Endothelial cell of umbilical vein (primary cell): ENCODE data around the gene ANKS1A. TPM values are rescaled to one million over a fixed set of nuclear protein-coding genes. Genes with fewer than 3 reads are reported as not detected.

Experiments used
- BruUV-seq: library from RNA; stranded (reverse); fragments of 400-500 nt; replicated peaks from 2 replicates; lab custom pipeline; 2021; lab: Mats Ljungman, UMichigan
- CTCF ChIA-PET: fragments of 300-600, 350-600 bp; sonication (Branson Sonifier 250); formaldehyde crosslinking; loops from one replicate; lab custom pipeline; 2021; ENCODE audit warnings: antibody characterized with exemption, inconsistent platforms; lab: Charles Lee
- POLR2A ChIA-PET: fragments of 300-600, 350-600 bp; sonication (Branson Sonifier 250); formaldehyde crosslinking; loops from one replicate; lab custom pipeline; 2021; ENCODE audit warnings: antibody characterized with exemption, inconsistent platforms; lab: Charles Lee
- DNase-seq: peaks from one replicate; pipeline ENCODE4 v3.0.0-alpha.2; 2011; ENCODE audit warnings: low read depth, low spot score
- FAIRE-seq: peaks from 2 replicates; lab custom pipeline; 2011; peaks lifted over from hg19 to GRCh38; lab: Jason Lieb, UNC
- H2AFZ ChIP-seq: 2 replicates; pipeline ENCODE4 v1.6.0; 2012; ENCODE audit warnings: low read depth, low read length, control low read depth, inconsistent platforms
- H3K27ac ChIP-seq: 2 replicates; pipeline ENCODE4 v1.5.1; 2011; ENCODE audit warnings: low read depth, mild to moderate bottlenecking, control low read depth, low read length, moderate library complexity; ENCODE audit not compliant: insufficient read depth
- H3K27me3 ChIP-seq, 2 experiments: 2 replicates each; pipeline versions ENCODE4 v1.6.0 to v1.6.1; 2011; ENCODE audit warnings: low read length in 2 of 2, mixed read lengths in 1 of 2; ENCODE audit not compliant: control insufficient read depth in 2 of 2, insufficient read depth in 2 of 2
- H3K36me3 ChIP-seq, 2 experiments: 2 replicates in 1 of 2; 3 replicates in 1 of 2; pipeline ENCODE4 v1.5.1; 2011; ENCODE audit warnings: low read length in 2 of 2, mild to moderate bottlenecking in 1 of 2, moderate library complexity in 1 of 2; ENCODE audit not compliant: control insufficient read depth in 2 of 2, insufficient read depth in 2 of 2; ENCODE audit errors: extremely low read depth in 1 of 2
- H3K4me1 ChIP-seq: 3 replicates; pipeline ENCODE4 v1.5.1; 2011; ENCODE audit warnings: mild to moderate bottlenecking, low read length; ENCODE audit not compliant: control insufficient read depth, insufficient read depth; ENCODE audit errors: extremely low read depth
- H3K4me2 ChIP-seq: 2 replicates; pipeline ENCODE4 v1.6.1; 2011; ENCODE audit warnings: low read length, control low read depth, mixed read lengths; ENCODE audit not compliant: insufficient read depth
- H3K4me3 ChIP-seq, 3 experiments: fragments of 200-600 bp in 1 of 3; sonication (generic), shearing (Covaris generic) in 1 of 3; replicated peaks in 1 of 3; 2 replicates each; pipeline ENCODE4 v1.5.1; 2011 to 2016; ENCODE audit warnings: control low read depth in 3 of 3, low read length in 3 of 3, mild to moderate bottlenecking in 2 of 3, inconsistent platforms in 1 of 3, low read depth in 1 of 3, moderate library complexity in 1 of 3; ENCODE audit not compliant: insufficient read depth in 1 of 3
- H3K79me2 ChIP-seq: 2 replicates; pipeline ENCODE4 v1.6.0; 2012; ENCODE audit warnings: low read length, inconsistent platforms; ENCODE audit not compliant: control insufficient read depth, insufficient read depth
- H3K9ac ChIP-seq: replicated peaks from 2 replicates; pipeline ENCODE3; 2011; ENCODE audit warnings: low read length, control low read depth; ENCODE audit not compliant: insufficient read depth; ENCODE audit errors: extremely low read depth
- H3K9me1 ChIP-seq: replicated peaks from 3 replicates; pipeline ENCODE4 v1.6.0; 2011; ENCODE audit warnings: mild to moderate bottlenecking, low read length; ENCODE audit not compliant: control insufficient read depth, insufficient read depth; ENCODE audit errors: extremely low read depth
- H3K9me3 ChIP-seq: replicated peaks from 2 replicates; pipeline ENCODE4 v1.5.1; 2012; ENCODE audit warnings: low read length, inconsistent platforms; ENCODE audit not compliant: control insufficient read depth, insufficient read depth
- H4K20me1 ChIP-seq: replicated peaks from 2 replicates; pipeline ENCODE3; 2011; ENCODE audit warnings: mild to moderate bottlenecking, low read length; ENCODE audit not compliant: control insufficient read depth, insufficient read depth; ENCODE audit errors: extremely low read depth
- EZH2 ChIP-seq: IDR thresholded peaks from 2 replicates; pipeline ENCODE4 v1.6.1; 2012; ENCODE audit warnings: borderline replicate concordance, low read depth, mild to moderate bottlenecking, moderate library complexity, low read length, inconsistent platforms; ENCODE audit not compliant: severe bottlenecking
- JUN ChIP-seq: IDR thresholded peaks from 2 replicates; pipeline ENCODE4 v1.6.1; 2011; ENCODE audit warnings: borderline replicate concordance, low read depth; ENCODE audit not compliant: insufficient read length, insufficient read depth
- POLR2AphosphoS5 ChIP-seq: IDR thresholded peaks from 2 replicates; pipeline ENCODE4 v1.6.1; 2012; ENCODE audit warnings: low read depth, mild to moderate bottlenecking, control low read depth, low read length, moderate library complexity; ENCODE audit not compliant: insufficient read depth
- dilution Hi-C: fragments of 300-500 bp; cut with MboI; formaldehyde crosslinking; loops from one replicate; pipeline ENCODE4 v1.15.0; 2019; ENCODE audit warnings: low sequenced_read_pairs; ENCODE audit not compliant: extremely low pct_ligation_motif_present
- intact Hi-C: fragments of 100-400 bp; cut with micrococcal nuclease; formaldehyde crosslinking; loops from one replicate; pipeline ENCODE4 v1.10.0; 2022
- polyA plus RNA-seq, 4 experiments: library from polyadenylated mRNA; depleted of rRNA in 3 of 4; stranded (reverse) in 3 of 4; unstranded in 1 of 4; fragments of >200 nt; gene quantifications; 2 replicates each; pipeline versions ENCODE4 v1.2.1 to v1.2.3, GENCODE V29; 2011 to 2012; ENCODE audit warnings: missing spikeins in 1 of 4
- total RNA-seq: library from RNA; stranded (reverse); gene quantifications from 2 replicates; pipeline ENCODE4 v1.2.3, GENCODE V29; 2021

The ANKS1A gene
- total and polyA plus RNA-seq, 2 donors (not counting 3 experiments of a cell fraction or from before 2014, with no cell fraction given) = 8.9 to 26.1 TPM

DNA sequence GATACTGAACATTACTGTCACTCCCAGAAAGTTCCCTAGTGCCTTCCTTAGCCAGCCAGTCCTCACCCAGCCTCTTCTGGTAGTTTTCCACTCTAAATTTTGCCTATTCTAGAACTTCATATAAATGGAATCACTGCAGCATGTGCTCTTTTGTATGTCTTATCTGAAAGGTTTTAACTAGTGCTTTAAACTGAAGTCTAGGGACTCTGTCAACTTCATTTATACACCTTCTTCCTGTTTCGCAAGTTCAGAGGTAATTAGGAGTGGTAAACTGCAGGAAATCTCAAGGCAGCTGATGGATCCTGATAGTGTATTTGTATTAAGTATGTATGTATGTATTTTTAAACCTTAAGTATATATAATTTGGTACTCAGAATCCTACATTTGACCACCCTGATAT lies 157.8 kb downstream of the ANKS1A start:
- BruUV-seq = no TSS peak
- ChIA-PET POLR2A (no interaction called here), CTCF (interaction anchor here (0.8 kb wide), 1 partner anchor 15 kb away, joined by 3 read pairs; no protein-coding TSS in a partner anchor)
- Histone ChIP-seq H3K27me3 (no peaks in the 10 kb centered on the region), H4K20me1 (no peaks in the 10 kb centered on the region), H3K4me2 (peak overlapping the region; percentile 32), H3K4me3 (no peak overlapping the region), H3K9ac (peak overlapping the region; percentile 36), H3K27ac (peak overlapping the region; percentile 90), H3K9me1 (no peaks in the 10 kb centered on the region), H3K9me3 (no peaks in the 10 kb centered on the region), H3K36me3 (no peaks in the 10 kb centered on the region), H3K4me1 (peaks cover 64% of the 10 kb centered on the region), H2AFZ (no peak overlapping the region), H3K79me2 (no peaks in the 10 kb centered on the region)
- DNase-seq (peak; percentile 89), FAIRE-seq (peak; percentile 38)
- TF ChIP-seq POLR2AphosphoS5 = no peak
- dilution Hi-C loops (no loop called here), intact Hi-C loops (no loop called here)

- H3K27ac ChIP-seq = peak overlapping the region; percentile 90
- H2AFZ ChIP-seq = peak overlapping the region; percentile 30
- H3K4me3 ChIP-seq = no peak overlapping the region
- CTCF ChIA-PET = interaction anchor here (0.8 to 2.3 kb wide), 4 partner anchors 12 to 60 kb away, joined by 3 to 9 read pairs (median 6); no protein-coding TSS in a partner anchor
- H3K9ac ChIP-seq = peak overlapping the region; percentile 36
- dilution Hi-C loops = no loop called here
- peak; percentile 83 for FAIRE-seq
- no peaks in the 10 kb centered on the region for H3K9me1 ChIP-seq
- peaks cover 60% of the 10 kb centered on the region for H3K4me1 ChIP-seq
- H3K36me3 ChIP-seq = no peaks in the 10 kb centered on the region
- H3K4me2 ChIP-seq = peak overlapping the region; percentile 32
- DNase-seq = peak; percentile 64
- no peaks in the 10 kb centered on the region for H3K79me2 ChIP-seq
- no peaks in the 10 kb centered on the region for H3K9me3 ChIP-seq
- POLR2A ChIA-PET = no interaction called here
- no peaks in the 10 kb centered on the region for H4K20me1 ChIP-seq
- TSS peak; percentile 27 for BruUV-seq
- peak; percentile 43 for TF ChIP-seq JUN
- no peak for TF ChIP-seq EZH2
- intact Hi-C loops = no loop called here
- H3K27me3 ChIP-seq = no peaks in the 10 kb centered on the region
These were observed 158.4 kb downstream of the ANKS1A start for GRCh38 chr6:35047265-35048011.
